HG03139 (cell line): ENCODE data around the gene LRRC3.
"Not testable (repeated sequence)": the region's sequence is repeated elsewhere in the genome, so short reads cannot be mapped to it uniquely, and the experiment has no call there.

Experiments used
- ATAC-seq: cut with Tn5 transposase; IDR thresholded peaks from one replicate; pipeline ENCODE4 v1.9.1; 2021; ENCODE audit not compliant: unreplicated experiment

The LRRC3 gene

GRCh38 chr21:44454747-44455523, at the start of gene LRRC3:
LRRC3 (plus strand) TSS chr21:44455510; CDS start chr21:44456645, 1,135 bp downstream.
- ATAC-seq, result no peak

- ATAC-seq, result no peak
Measured at GRCh38 chr21:44405948-44406872, 49.1 kb upstream of the LRRC3 start.

GRCh38 chr21:44406953-44407352, 48.4 kb upstream of the LRRC3 start:
- no peak for ATAC-seq

GRCh38 chr21:44407493-44407892, 47.8 kb upstream of the LRRC3 start:
- no peak for ATAC-seq

GRCh38 chr21:44408226-44408625, 47.1 kb upstream of the LRRC3 start:
- ATAC-seq, result no peak

GRCh38 chr21:44413566-44414290, 41.6 kb upstream of the LRRC3 start:
- no peak for ATAC-seq

- ATAC-seq, result no peak
Measured at GRCh38 chr21:44414291-44415072, 40.8 kb upstream of the LRRC3 start.

GRCh38 chr21:44415073-44416025, 40.0 kb upstream of the LRRC3 start:
- ATAC-seq, result no peak

GRCh38 chr21:44416193-44416592, 39.1 kb upstream of the LRRC3 start:
- no peak for ATAC-seq

GRCh38 chr21:44417621-44418107, 37.6 kb upstream of the LRRC3 start:
- not testable (repeated sequence) for ATAC-seq

GRCh38 chr21:44418108-44418875, 37.0 kb upstream of the LRRC3 start:
- ATAC-seq, result no peak

GRCh38 chr21:44418876-44419230, 36.5 kb upstream of the LRRC3 start:
- no peak for ATAC-seq

- ATAC-seq, result no peak
Measured at GRCh38 chr21:44419679-44420078, 35.6 kb upstream of the LRRC3 start.

- no peak for ATAC-seq
Measured at GRCh38 chr21:44420416-44421205, 34.7 kb upstream of the LRRC3 start.

- no peak for ATAC-seq
Measured at GRCh38 chr21:44421901-44422840, 33.1 kb upstream of the LRRC3 start.

GRCh38 chr21:44423312-44423821, 31.9 kb upstream of the LRRC3 start:
- ATAC-seq, result no peak
